Stimulated activated CD4-positive, alpha-beta T cell treated with anti-CD3 and anti-CD28 coated beads, Interleukin-1b, Interleukin-23, amount 100 ng/mL, for 4 hours (primary cell): Measurements from ENCODE around the gene FBLN5.
A peak's percentile ranks its signal among the peaks of the same experiment; 100 is the strongest.

Experiments
- DNase-seq, 2 donors: peaks; one replicate each; pipeline ENCODE4 v3.0.0-alpha.2; 2020; ENCODE audit warnings: low read depth in 2 of 2

The FBLN5 gene

GRCh38 chr14:91947475-91948184 is at the start of gene FBLN5:
TSS of gene FBLN5 (minus strand) at chr14:91947694. CDS start at chr14:91947229, 465 bp downstream.
- DNase-seq = peak; percentile 8 to 41

- no peak for DNase-seq
These were observed 49.5 kb upstream of the FBLN5 start for GRCh38 chr14:91996948-91997371.

GRCh38 chr14:91987192-91987591 is 39.7 kb upstream of the FBLN5 start:
- DNase-seq = no peak

- no peak for DNase-seq
These were observed 38.2 kb upstream of the FBLN5 start for GRCh38 chr14:91985521-91986255.

- no peak for DNase-seq
These were observed 37.5 kb upstream of the FBLN5 start for GRCh38 chr14:91985008-91985407.

- DNase-seq = no peak
These were observed 36.1 kb upstream of the FBLN5 start for GRCh38 chr14:91983588-91983987.

GRCh38 chr14:91980157-91980556 is 32.7 kb upstream of the FBLN5 start:
- no peak for DNase-seq

GRCh38 chr14:91977884-91978283 is 30.4 kb upstream of the FBLN5 start:
- DNase-seq = no peak

GRCh38 chr14:91975763-91976162 is 28.3 kb upstream of the FBLN5 start:
- no peak for DNase-seq

GRCh38 chr14:91971188-91971778 is 23.8 kb upstream of the FBLN5 start:
- no peak for DNase-seq

- no peak for DNase-seq
These were observed 20.8 kb upstream of the FBLN5 start for GRCh38 chr14:91968280-91968679.

GRCh38 chr14:91964724-91965123 is 17.2 kb upstream of the FBLN5 start:
- DNase-seq = no peak

GRCh38 chr14:91964011-91964410 is 16.5 kb upstream of the FBLN5 start:
- DNase-seq = no peak

GRCh38 chr14:91963465-91963864 is 16.0 kb upstream of the FBLN5 start:
- DNase-seq = no peak

GRCh38 chr14:91961297-91962220 is 14.1 kb upstream of the FBLN5 start:
- DNase-seq = no peak

GRCh38 chr14:91957876-91958313 is 10.4 kb upstream of the FBLN5 start:
- no peak for DNase-seq

GRCh38 chr14:91956616-91957015 is 9.1 kb upstream of the FBLN5 start:
- no peak for DNase-seq

- no peak for DNase-seq
These were observed 7.7 kb upstream of the FBLN5 start for GRCh38 chr14:91955168-91955567.

GRCh38 chr14:91953170-91953985 is 5.9 kb upstream of the FBLN5 start:
- DNase-seq = no peak

GRCh38 chr14:91946622-91947474 is 646 bp downstream of the FBLN5 start:
- DNase-seq = no peak
